Ovary (tissue), 9 donors: ENCODE measurements around the gene CYB5A. TPM values are rescaled to one million over a fixed set of nuclear protein-coding genes. Genes with fewer than 3 reads are reported as not detected.

Experiments
- DNase-seq, 5 donors: peaks; one replicate each; pipeline ENCODE4 v3.0.0-alpha.2; 2019 to 2020
- H3K27ac ChIP-seq, 2 donors: fragments of 200-600 bp; one replicate each; pipeline versions ENCODE4 v1.5.1 to v1.8.0; 2019 to 2022
- H3K27me3 ChIP-seq: fragments of 200-600 bp; one replicate; pipeline ENCODE4 v1.8.0; 2022
- H3K36me3 ChIP-seq: fragments of 200-600 bp; sonication (generic); one replicate; pipeline ENCODE4 v1.5.1; 2019
- H3K4me1 ChIP-seq: one replicate; pipeline ENCODE4 v1.8.1; 2013; ENCODE audit warnings: mild to moderate bottlenecking, moderate library complexity; ENCODE audit not compliant: insufficient read depth
- H3K4me3 ChIP-seq: fragments of 200-600 bp; sonication (generic); one replicate; pipeline ENCODE4 v1.5.1; 2017
- H3K9me3 ChIP-seq, 2 donors: fragments of 200-600 bp in 1 of 2; sonication (generic) in 1 of 2; one replicate each; pipeline versions ENCODE4 v1.5.1 to v1.8.1; 2013 to 2019; ENCODE audit warnings: mild to moderate bottlenecking in 1 of 2, moderate library complexity in 1 of 2
- CTCF ChIP-seq, 3 donors: fragments of 450-650 bp in 2 of 3; fragments of 200-600 bp in 1 of 3; IDR thresholded peaks; one replicate each; pipeline versions ENCODE4 v1.5.1 to v1.8.0; 2016 to 2022; ENCODE audit warnings: antibody characterized with exemption in 3 of 3, mild to moderate bottlenecking in 1 of 3
- EP300 ChIP-seq: sonication (generic); formaldehyde crosslinking; IDR thresholded peaks from one replicate; pipeline ENCODE4 v1.6.1; 2017; ENCODE audit warnings: antibody characterized with exemption
- POLR2A ChIP-seq: fragments of 450-650 bp; IDR thresholded peaks from one replicate; pipeline ENCODE4 v1.6.1; 2017; ENCODE audit warnings: antibody characterized with exemption, mild to moderate bottlenecking, moderate library complexity
- WGBS, 3 donors: extraction: QIAGEN DNeasy Blood & Tissue Kit in 1 of 3; methylation state at CpG; one replicate each; pipeline versions ENCODE4 v1.1.5 to v1.1.7; 2013 to 2017; 5-methylcytosine and 5-hydroxymethylcytosine counted together
- intact Hi-C, 4 donors: fragments of 100-400 bp; cut with DNase I; formaldehyde crosslinking; loops; one replicate each; pipeline versions ENCODE4 v1.11.0 to v1.15.1; 2022 to 2023
- polyA plus RNA-seq, 2 donors: library from polyadenylated mRNA; stranded (reverse); fragments of 200-250 nt in 1 of 2; fragments of 350-450 nt in 1 of 2; fragmentation: Illumina TruSeq in 1 of 2; extraction: RNeasy Lipid Tissue Mini Kit (QIAGEN cat#74804) in 1 of 2; gene quantifications; one replicate each; pipeline ENCODE4 v1.2.3, GENCODE V29; 2013 to 2014
- total RNA-seq, 7 donors: library from RNA; depleted of rRNA in 2 of 7; stranded (reverse); fragments of >200 nt in 2 of 7; fragmentation: NEBNext Ultra II Directional in 3 of 7; extraction: Animal tissue kit (Norgen Biotek cat#: 25700) in 3 of 7; gene quantifications; one replicate each; pipeline versions ENCODE4 v1.1.0 to v1.2.4, GENCODE V29; 2016 to 2023
- donor health status: DM: no; HTN: no; CAD: no; lungs with moderate emphysema.
- donor health status: DM: no; HTN: no; CAD: no.
- donor health status: Bipolar disorder and iron deficiency.
- donor health status: DM: yes; HTN: yes; CAD: no.
- donor health status: DM: no; HTN: no; CAD: no.
- donor health status: DM: yes; HTN: yes; CAD: no.

The CYB5A gene
- total and polyA plus RNA-seq, 9 donors: 158 to 454 (median 293) TPM

GRCh38 chr18:74229891-74230290 is 61.9 kb downstream of the CYB5A start:
- H3K27ac ChIP-seq: no peak overlapping the region
- no peak for DNase-seq
- no peaks in the 10 kb centered on the region for H3K36me3 ChIP-seq
- H3K27me3 ChIP-seq: no peaks in the 10 kb centered on the region
- intact Hi-C loops: loop anchor here in 1 of 4 donors (10.0 kb wide), 1 partner anchor 55 kb away; no protein-coding TSS in a partner anchor
- TF ChIP-seq CTCF (IDR thresholded peaks at IDR 0.05) (no peak), POLR2A (no peak), EP300 (no peak)
- H3K9me3 ChIP-seq: no peaks in the 10 kb centered on the region
- WGBS, 3 donors: 84 to 90% (median 88%) methylated on average over 10 of the region's 10 CpGs
- H3K4me1 ChIP-seq: peaks cover 14% of the 10 kb centered on the region
- no peak overlapping the region for H3K4me3 ChIP-seq

GRCh38 chr18:74229005-74229404 is 62.8 kb downstream of the CYB5A start:
- TF ChIP-seq EP300 (no peak), POLR2A (no peak), CTCF (IDR thresholded peaks at IDR 0.05) (no peak)
- H3K4me1 ChIP-seq: peaks cover 10% of the 10 kb centered on the region
- 92 to 95% (median 93%) methylated on average over 3 of the region's 3 CpGs for WGBS, 3 donors
- H3K27me3 ChIP-seq: no peaks in the 10 kb centered on the region
- no peaks in the 10 kb centered on the region for H3K9me3 ChIP-seq
- intact Hi-C loops: no loop called here
- no peak overlapping the region for H3K4me3 ChIP-seq
- H3K27ac ChIP-seq: no peak overlapping the region
- DNase-seq: no peak
- no peaks in the 10 kb centered on the region for H3K36me3 ChIP-seq

GRCh38 chr18:74228312-74228711 is 63.5 kb downstream of the CYB5A start:
- no peak for DNase-seq
- Histone ChIP-seq H3K36me3 (no peaks in the 10 kb centered on the region), H3K4me3 (no peak overlapping the region), H3K9me3 (no peaks in the 10 kb centered on the region), H3K27me3 (no peaks in the 10 kb centered on the region), H3K4me1 (peaks cover 10% of the 10 kb centered on the region), H3K27ac (no peak overlapping the region)
- TF ChIP-seq EP300: no peak
- TF ChIP-seq POLR2A: no peak
- no peak for TF ChIP-seq CTCF (IDR thresholded peaks at IDR 0.05)
- WGBS, 3 donors: 81 to 90% (median 87%) methylated on average over 5 of the region's 5 CpGs
- intact Hi-C loops: no loop called here

GRCh38 chr18:74226666-74227065 is 65.1 kb downstream of the CYB5A start:
- TF ChIP-seq CTCF (IDR thresholded peaks at IDR 0.05): no peak
- TF ChIP-seq EP300: no peak
- TF ChIP-seq POLR2A: no peak
- WGBS, 3 donors: 96 to 98% (median 96%) methylated on average over 10 of the region's 10 CpGs
- no peak for DNase-seq
- Histone ChIP-seq H3K4me1 (peaks cover 10% of the 10 kb centered on the region), H3K9me3 (no peaks in the 10 kb centered on the region), H3K27me3 (no peaks in the 10 kb centered on the region), H3K36me3 (no peaks in the 10 kb centered on the region), H3K4me3 (no peak overlapping the region), H3K27ac (no peak overlapping the region)
- intact Hi-C loops: no loop called here
